ENCODE results near the gene ARPP21. TPM values are rescaled to one million over a fixed set of nuclear protein-coding genes. Genes with fewer than 3 reads are reported as not detected.

Gene ARPP21
- total and polyA plus RNA-seq, 10 donors = 0.07 to 0.39 (median 0.12) TPM; not detected in 7

DNA sequence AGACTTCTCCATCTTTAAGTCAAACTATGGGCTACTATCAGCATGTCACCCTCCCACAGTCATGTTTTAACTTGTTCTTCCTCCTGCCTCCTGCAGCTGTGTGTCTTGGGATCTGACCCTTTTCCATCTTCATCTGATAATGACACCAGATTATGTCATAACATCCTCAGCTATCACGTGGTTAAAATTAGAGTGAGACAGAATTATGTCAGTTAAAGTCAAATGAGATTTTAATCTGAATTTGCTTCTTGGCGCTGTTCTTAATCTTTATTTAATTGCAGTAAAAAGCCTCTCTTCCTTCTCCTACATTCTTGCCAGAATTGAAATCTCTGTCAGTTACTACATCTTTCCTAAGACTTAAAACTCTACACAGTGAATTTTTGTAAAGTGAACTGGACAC lies 107.2 kb downstream of the ARPP21 start:
- Histone ChIP-seq H3K27ac (no peak overlapping the region), H3K36me3 (no peaks in the 10 kb centered on the region), H3K27me3 (replicated peaks in 1 of 7) (no peaks in the 10 kb centered on the region), H3K4me3 (no peak overlapping the region), H3K9me3 (no peaks in the 10 kb centered on the region), H3K4me1 (no peaks in the 10 kb centered on the region)
- WGBS, 5 donors = 56 to 66% (median 62%) methylated on average over 2 of the region's 2 CpGs
- DNase-seq = no peak
- TF ChIP-seq POLR2AphosphoS5 (IDR thresholded peaks at IDR 0.05) = no peak
- TF ChIP-seq, protein P1, sequence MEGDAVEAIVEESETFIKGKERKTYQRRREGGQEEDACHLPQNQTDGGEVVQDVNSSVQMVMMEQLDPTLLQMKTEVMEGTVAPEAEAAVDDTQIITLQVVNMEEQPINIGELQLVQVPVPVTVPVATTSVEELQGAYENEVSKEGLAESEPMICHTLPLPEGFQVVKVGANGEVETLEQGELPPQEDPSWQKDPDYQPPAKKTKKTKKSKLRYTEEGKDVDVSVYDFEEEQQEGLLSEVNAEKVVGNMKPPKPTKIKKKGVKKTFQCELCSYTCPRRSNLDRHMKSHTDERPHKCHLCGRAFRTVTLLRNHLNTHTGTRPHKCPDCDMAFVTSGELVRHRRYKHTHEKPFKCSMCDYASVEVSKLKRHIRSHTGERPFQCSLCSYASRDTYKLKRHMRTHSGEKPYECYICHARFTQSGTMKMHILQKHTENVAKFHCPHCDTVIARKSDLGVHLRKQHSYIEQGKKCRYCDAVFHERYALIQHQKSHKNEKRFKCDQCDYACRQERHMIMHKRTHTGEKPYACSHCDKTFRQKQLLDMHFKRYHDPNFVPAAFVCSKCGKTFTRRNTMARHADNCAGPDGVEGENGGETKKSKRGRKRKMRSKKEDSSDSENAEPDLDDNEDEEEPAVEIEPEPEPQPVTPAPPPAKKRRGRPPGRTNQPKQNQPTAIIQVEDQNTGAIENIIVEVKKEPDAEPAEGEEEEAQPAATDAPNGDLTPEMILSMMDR (IDR thresholded peaks at IDR 0.05 in 8 of 11, conservative IDR thresholded peaks at IDR 0.05 in 3 of 11) = no peak
- no peak for TF ChIP-seq POLR2A (IDR thresholded peaks at IDR 0.05)
- intact Hi-C loops (cut with DNase I; ENCODE audit: low total_unique reads) = no loop called here

DNA sequence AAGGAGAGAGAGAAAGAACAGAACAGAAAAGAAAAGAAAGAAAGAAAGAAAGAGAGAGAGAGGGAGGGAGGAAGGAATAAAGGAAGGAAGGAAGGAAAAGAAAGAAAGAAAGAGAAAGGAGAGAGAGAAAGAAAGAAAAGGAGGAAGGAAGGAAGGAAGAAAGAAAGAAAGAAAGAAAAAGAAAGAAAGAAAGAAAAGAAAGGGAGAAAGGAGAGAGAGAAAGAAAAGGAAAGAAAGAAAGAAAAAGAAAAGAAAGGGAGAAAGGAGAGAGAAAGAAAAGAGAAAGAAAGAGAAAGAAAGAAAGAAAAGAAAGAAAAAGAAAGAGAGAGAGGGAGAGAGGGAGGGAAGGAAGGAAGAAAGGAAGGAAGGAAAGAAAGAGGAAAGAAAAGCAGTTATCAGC lies 108.8 kb downstream of the ARPP21 start:
- Histone ChIP-seq H3K27ac (no peak overlapping the region), H3K27me3 (replicated peaks in 1 of 7) (no peaks in the 10 kb centered on the region), H3K9me3 (no peaks in the 10 kb centered on the region), H3K4me3 (no peak overlapping the region), H3K4me1 (no peaks in the 10 kb centered on the region), H3K36me3 (no peaks in the 10 kb centered on the region)
- TF ChIP-seq, protein P1 (IDR thresholded peaks at IDR 0.05 in 8 of 11, conservative IDR thresholded peaks at IDR 0.05 in 3 of 11) = no peak
- intact Hi-C loops (cut with DNase I; ENCODE audit: low total_unique reads) = no loop called here
- no peak for DNase-seq

DNA sequence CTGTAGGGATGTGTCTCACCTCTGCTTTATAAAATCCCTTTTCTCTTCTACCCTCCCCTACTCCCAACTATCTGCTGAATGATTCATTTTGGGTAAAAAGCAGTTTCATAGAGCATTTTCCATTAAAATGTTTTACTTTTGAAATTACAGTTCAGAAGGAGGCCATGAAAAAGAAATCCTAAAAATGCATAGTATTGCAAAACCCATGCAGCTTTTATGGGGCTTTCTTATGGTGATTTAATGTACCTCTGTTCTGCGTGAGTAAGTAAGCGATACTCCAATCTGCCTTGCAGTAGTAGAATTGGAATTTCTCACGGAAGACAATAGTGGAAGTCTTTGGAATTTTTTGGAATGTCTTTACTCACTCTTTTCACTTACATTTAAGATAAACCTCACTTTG lies 111.9 kb downstream of the ARPP21 start:
- H3K9me3 ChIP-seq = no peaks in the 10 kb centered on the region
- H3K27me3 ChIP-seq (replicated peaks in 1 of 7) = no peaks in the 10 kb centered on the region
- no peaks in the 10 kb centered on the region for H3K4me1 ChIP-seq
- no peak for TF ChIP-seq POLR2AphosphoS5 (IDR thresholded peaks at IDR 0.05)
- TF ChIP-seq, protein P1 (IDR thresholded peaks at IDR 0.05 in 8 of 11, conservative IDR thresholded peaks at IDR 0.05 in 3 of 11) = no peak
- TF ChIP-seq POLR2A (IDR thresholded peaks at IDR 0.05) = no peak
- H3K27ac ChIP-seq = no peak overlapping the region
- intact Hi-C loops (cut with DNase I; ENCODE audit: low total_unique reads) = no loop called here
- no peak for DNase-seq
- no peaks in the 10 kb centered on the region for H3K36me3 ChIP-seq
- 87 to 94% (median 90%) methylated on average over 3 of the region's 3 CpGs for WGBS, 5 donors
- H3K4me3 ChIP-seq = no peak overlapping the region

DNA sequence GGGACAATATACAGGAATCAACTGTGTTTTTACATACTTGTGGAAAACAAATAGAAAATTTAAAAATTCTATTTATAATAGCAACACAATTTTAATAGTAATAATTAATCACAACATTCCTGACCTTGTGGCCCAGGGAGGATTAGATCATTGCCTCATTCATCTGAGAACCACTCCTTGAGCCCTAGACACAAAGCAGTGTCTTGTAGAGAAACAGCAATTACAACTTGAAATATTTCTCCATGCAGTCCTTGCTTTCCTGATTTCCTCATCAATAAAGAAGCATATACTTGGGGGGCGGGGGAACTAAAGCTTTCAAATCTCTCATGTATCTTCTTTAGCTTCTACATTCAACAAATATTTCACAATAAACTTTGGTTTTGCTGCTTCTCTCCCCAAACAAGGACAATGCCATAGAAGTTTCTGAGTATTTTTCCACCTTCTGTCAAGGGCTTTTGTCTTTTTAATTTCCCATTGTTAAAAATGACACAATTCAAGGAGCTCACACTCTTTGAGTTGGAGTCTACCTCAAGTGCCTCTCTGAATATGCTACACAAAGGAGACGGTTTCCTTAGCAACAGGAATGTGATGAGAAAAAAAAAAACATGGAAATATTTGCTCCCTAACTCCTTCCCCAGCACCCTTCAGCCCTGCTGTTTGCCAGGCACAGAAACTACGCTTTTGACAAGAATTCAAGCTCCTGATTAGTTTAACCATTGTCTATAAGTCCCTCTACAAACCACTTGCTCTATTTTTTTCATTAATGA lies 118.8 kb downstream of the ARPP21 start:
- Histone ChIP-seq H3K27me3 (replicated peaks in 1 of 7) (no peaks in the 10 kb centered on the region), H3K4me1 (no peaks in the 10 kb centered on the region), H3K4me3 (no peak overlapping the region), H3K36me3 (no peaks in the 10 kb centered on the region), H3K27ac (no peak overlapping the region), H3K9me3 (no peaks in the 10 kb centered on the region)
- DNase-seq = no peak
- TF ChIP-seq, protein P1 (IDR thresholded peaks at IDR 0.05 in 8 of 11, conservative IDR thresholded peaks at IDR 0.05 in 3 of 11) = no peak
- WGBS, 5 donors = 65 to 76% (median 69%) methylated on average over 3 of the region's 3 CpGs
- intact Hi-C loops (cut with DNase I; ENCODE audit: low total_unique reads) = no loop called here
